GM19372 (cell line): ENCODE data around the gene ZNF337.
"Not testable (repeated sequence)": the region's sequence is repeated elsewhere in the genome, so short reads cannot be mapped to it uniquely, and the experiment has no call there.

Experiments used
- ATAC-seq: cut with Tn5 transposase; IDR thresholded peaks from one replicate; pipeline ENCODE4 v1.9.1; 2021; ENCODE audit warnings: mild to moderate bottlenecking, low read depth, moderate library complexity; ENCODE audit not compliant: unreplicated experiment

ZNF337 gene

DNA sequence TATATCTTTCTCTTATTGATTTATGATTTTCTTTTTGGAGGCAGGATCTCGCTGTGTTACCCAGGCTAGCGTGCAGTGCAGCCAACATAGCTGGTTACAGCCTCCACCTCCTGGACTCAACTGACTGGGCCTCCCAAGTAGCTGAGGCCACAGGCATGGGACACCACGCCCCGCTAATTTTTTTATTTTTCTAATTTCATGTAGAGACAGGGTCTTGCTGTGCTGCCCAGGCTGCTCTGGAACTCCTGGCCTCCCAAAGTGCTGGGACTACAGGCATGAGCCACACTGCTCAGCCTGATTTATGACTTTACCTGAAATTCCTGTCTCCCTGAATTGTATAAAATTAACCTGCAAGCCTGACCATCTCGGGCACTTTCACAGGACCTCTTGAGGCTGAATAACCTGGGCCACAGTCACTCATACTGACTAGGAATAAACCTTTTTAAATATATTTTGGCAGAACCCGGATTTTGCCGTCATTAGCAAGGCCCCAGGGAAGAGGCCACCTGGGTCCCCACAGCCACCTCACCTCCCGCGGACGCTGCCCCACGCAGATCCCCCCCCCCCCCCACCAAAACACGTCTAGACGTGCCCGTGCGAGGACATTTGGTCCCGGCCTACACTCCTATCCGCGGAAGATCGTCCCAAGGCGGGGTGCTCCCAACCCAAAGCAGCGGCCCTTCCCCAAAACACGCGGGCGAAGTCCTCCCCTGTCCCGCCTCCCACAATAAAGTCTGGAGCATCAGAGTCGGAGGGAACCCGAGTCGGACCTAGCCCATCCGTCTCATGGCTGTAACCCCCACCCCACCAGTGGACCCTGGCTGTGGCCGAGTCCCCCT is 902 bp downstream of the ZNF337 start:
- no peak for ATAC-seq

DNA sequence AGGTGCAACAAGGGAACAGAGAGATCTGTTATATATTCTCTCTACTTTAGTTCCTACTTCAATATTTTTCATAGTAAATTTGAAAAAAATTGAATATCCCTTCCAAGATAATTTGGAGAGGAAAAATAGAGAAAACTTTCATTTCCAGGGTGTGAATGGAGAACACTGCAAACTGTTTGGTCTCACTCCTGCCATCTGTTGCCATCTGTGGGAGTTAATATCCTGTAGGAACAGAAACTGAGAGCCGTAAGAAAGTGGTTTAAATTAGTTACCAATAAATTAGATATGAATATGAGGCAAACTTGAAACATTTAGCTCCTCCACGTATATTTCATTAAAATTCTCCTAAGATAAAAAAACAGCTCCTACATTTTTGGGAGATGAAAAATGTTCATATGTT is 4.2 kb downstream of the ZNF337 start:
- no peak for ATAC-seq

GRCh38 chr20:25690427-25690826 is 6.2 kb downstream of the ZNF337 start:
- no peak for ATAC-seq

GRCh38 chr20:25686081-25687067 is 10.3 kb downstream of the ZNF337 start:
- no peak for ATAC-seq

GRCh38 chr20:25685276-25686080 is 11.2 kb downstream of the ZNF337 start:
- no peak for ATAC-seq

DNA sequence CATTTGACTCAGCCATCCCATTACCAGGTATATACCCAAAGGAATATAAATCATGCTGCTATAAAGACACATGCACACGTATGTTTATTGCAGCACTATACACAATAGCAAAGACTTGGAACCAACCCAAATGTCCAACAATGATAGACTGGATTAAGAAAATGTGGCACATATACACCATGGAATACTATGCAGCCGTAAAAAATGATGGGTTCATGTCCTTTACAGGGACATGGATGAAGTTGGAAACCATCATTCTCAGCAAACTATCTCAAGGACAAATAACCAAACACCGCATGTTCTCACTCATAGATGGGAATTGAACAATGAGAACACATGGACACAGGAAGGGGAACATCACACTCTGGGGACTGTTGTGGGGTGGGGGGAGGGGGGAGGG is 12.8 kb downstream of the ZNF337 start:
- ATAC-seq = not testable (repeated sequence)

GRCh38 chr20:25683050-25683449 is 13.6 kb downstream of the ZNF337 start:
- no peak for ATAC-seq

DNA sequence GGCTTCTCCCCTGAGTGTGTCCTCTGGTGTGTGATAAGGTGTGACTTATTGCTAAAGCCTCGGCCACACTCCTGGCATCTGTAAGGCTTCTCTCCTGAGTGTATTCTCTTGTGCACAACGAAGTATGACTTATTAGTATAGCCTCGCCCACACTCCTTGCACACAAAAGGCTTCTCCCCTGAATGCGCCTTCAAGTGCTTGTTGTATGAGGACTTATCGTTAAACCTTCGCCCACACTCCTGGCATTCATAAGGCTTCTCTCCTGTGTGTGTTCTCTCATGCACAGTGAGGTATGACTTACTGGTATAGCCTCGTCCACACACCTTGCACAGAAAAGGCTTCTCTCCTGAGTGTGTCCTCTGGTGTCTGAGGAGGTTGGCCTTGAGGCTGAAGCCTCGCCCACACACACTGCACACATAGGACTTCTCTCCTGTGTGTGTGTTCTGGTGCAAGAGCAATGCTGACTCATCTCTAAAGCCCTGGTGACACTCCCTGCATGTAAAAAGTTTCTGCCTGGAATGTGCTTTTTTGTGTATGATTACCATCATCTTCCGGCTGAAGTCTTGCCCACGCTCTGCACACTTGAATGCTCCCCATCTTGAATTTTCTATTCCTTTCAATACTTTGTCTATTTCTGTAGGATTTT is 20.4 kb downstream of the ZNF337 start:
- no peak for ATAC-seq

DNA sequence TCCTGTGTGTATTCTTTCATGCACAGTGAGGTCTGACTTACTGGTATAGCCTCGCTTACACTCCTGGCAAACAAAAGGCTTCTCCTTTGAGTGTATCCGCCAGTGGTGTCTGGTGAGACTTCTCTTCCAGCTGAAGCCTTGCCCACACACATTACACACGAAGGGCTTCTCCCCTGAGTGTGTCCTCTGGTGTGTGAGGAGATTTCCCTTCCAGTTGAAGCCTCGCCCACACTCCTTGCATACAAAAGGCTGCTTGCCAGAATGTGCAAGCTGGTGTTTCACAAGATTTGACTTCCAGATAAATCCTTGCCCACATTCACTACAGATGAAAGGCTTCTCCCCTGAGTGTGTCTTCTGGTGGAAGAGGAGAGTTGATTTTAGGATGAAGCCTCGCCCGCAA is 21.5 kb downstream of the ZNF337 start:
- ATAC-seq = no peak

- no peak for ATAC-seq
Measured at GRCh38 chr20:25672659-25673235, 23.9 kb downstream of the ZNF337 start.

GRCh38 chr20:25669826-25670422 is 26.7 kb downstream of the ZNF337 start:
- ATAC-seq = no peak

- ATAC-seq = no peak
Measured at GRCh38 chr20:25668446-25668845, 28.2 kb downstream of the ZNF337 start.

- no peak for ATAC-seq
Measured at GRCh38 chr20:25659999-25660398, 36.7 kb downstream of the ZNF337 start.

DNA sequence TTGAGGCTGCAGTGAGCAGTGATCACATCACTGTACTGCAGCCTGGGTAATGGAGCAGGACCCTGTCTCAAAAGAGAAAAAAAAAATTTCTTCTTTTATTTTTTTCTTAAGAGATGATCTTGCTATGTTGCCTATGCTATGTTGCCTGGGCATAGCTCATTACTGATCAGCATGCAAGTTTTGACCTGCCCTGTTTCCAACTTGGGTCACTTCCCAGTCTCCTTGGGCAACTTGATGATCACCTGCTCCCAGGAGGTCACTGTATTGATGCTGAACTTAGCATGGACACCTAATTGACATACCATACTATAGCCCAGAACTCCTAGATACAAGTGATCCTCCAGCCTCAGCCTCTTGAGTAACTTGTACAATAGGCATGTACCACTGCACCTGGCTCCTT is 42.2 kb downstream of the ZNF337 start:
- ATAC-seq = no peak

- not testable (repeated sequence) for ATAC-seq
Measured at GRCh38 chr20:25652866-25653265, 43.8 kb downstream of the ZNF337 start.

DNA sequence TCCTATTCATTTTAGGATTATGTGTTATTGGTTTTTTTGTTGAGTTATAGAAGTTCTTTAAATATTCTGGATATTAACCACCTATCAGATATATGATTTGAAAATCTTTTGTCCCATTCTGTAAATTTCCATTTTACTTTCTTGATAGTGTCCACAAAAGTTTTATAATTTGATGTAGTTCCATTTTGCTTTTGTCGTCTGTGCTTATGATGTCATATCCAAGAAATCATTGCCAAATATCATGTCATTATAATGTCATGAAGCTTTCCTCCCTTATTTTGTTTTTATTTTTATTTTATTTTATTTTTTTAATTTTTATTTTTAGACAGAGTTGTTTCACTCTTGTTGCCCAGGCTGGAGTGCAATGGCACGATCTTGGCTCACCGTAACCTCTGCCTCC is 51.8 kb downstream of the ZNF337 start:
- no peak for ATAC-seq

DNA sequence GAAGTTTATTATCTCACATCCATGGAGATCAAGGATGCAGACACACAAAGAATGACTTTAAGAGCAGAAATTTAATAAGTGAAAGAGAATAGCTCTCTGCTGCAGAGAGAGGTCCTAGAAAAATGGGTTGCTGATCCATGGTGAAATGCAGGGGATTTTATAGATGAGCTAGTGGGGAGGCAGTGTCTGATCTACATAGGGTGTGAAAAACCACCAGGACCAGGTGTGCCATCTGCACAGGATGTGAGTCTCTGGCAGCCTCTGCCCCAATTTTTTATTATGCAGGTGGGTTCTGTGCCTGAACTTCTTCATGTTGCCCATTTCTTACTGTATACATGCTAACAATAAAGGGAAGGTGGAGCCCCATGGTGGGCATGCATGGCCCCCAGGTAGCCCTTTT is 52.9 kb downstream of the ZNF337 start:
- ATAC-seq = no peak

- no peak for ATAC-seq
Measured at GRCh38 chr20:25637247-25637646, 59.4 kb downstream of the ZNF337 start.
